Neural cell (in vitro differentiated cells): Measurements from ENCODE around the gene STX18. TPM values are rescaled to one million over a fixed set of nuclear protein-coding genes. Genes with fewer than 3 reads are reported as not detected.

Experiments used
- H2AFZ ChIP-seq: fragments of 200-600, 300-800 bp; sonication (generic), shearing (Covaris generic); 2 replicates; pipeline ENCODE4 v1.6.0; 2014; ENCODE audit warnings: low read depth, mild to moderate bottlenecking, antibody characterized with exemption, low read length, moderate library complexity
- H3F3A ChIP-seq: fragments of 200-600 bp; shearing (Covaris generic); 2 replicates; pipeline ENCODE4 v1.6.1; 2016; ENCODE audit warnings: mild to moderate bottlenecking, moderate library complexity, mixed read lengths, antibody characterized with exemption, low read length; ENCODE audit not compliant: insufficient read depth, poor library complexity, severe bottlenecking
- H3K27ac ChIP-seq: fragments of 200-600, 300-800 bp; sonication (generic), shearing (Covaris generic); 2 replicates; pipeline ENCODE4 v1.5.1; 2014; ENCODE audit warnings: mild to moderate bottlenecking, low read length, moderate library complexity
- H3K27me3 ChIP-seq: fragments of 300-800, 200-600 bp; sonication (generic), shearing (Covaris generic); 2 replicates; pipeline ENCODE4 v1.6.0; 2014; ENCODE audit warnings: mild to moderate bottlenecking, low read depth, low read length, moderate library complexity; ENCODE audit not compliant: insufficient read depth
- H3K36me3 ChIP-seq: fragments of 300-800, 200-600 bp; sonication (generic), shearing (Covaris generic); 2 replicates; pipeline ENCODE4 v1.5.1; 2014; ENCODE audit warnings: mild to moderate bottlenecking, antibody characterized with exemption, low read length, moderate library complexity; ENCODE audit not compliant: insufficient read depth
- H3K4me2 ChIP-seq: fragments of 300-800, 200-600 bp; sonication (generic), shearing (Covaris generic); 2 replicates; pipeline ENCODE4 v1.6.0; 2014; ENCODE audit warnings: mild to moderate bottlenecking, low read length
- H3K4me3 ChIP-seq: fragments of 300-800, 200-600 bp; sonication (generic), shearing (Covaris generic); 2 replicates; pipeline ENCODE4 v1.5.1; 2014; ENCODE audit warnings: mild to moderate bottlenecking, low read length, moderate library complexity
- H3K79me2 ChIP-seq: fragments of 200-600 bp; shearing (Covaris generic); replicated peaks from 2 replicates; pipeline ENCODE4 v1.6.0; 2014; ENCODE audit warnings: mild to moderate bottlenecking, low read length, moderate library complexity; ENCODE audit not compliant: insufficient read depth
- H3K9ac ChIP-seq: fragments of 300-800, 200-600 bp; sonication (generic), shearing (Covaris generic); 2 replicates; pipeline ENCODE4 v1.6.1; 2016; ENCODE audit warnings: mild to moderate bottlenecking, low read length, mixed read lengths
- H3K9me2 ChIP-seq: fragments of 200-600 bp; shearing (Covaris generic); 2 replicates; pipeline ENCODE4 v1.6.1; 2016; ENCODE audit warnings: mild to moderate bottlenecking, low read length, mixed read lengths; ENCODE audit not compliant: insufficient read depth
- H3K9me3 ChIP-seq: fragments of 200-600, 300-800 bp; sonication (generic), shearing (Covaris generic); 2 replicates; pipeline ENCODE4 v1.6.1; 2016; ENCODE audit warnings: mild to moderate bottlenecking, mixed run types, low read length, moderate library complexity, mixed read lengths
- H4K20me1 ChIP-seq: fragments of 200-600 bp; shearing (Covaris generic); 2 replicates; pipeline ENCODE4 v1.6.1; 2016; ENCODE audit warnings: mild to moderate bottlenecking, mixed run types; ENCODE audit not compliant: insufficient read depth
- EZH2 ChIP-seq: fragments of 200-600, 300-800 bp; shearing (Covaris generic), sonication (generic); IDR thresholded peaks from 2 replicates; pipeline ENCODE4 v1.6.1; 2014; ENCODE audit warnings: antibody characterized with exemption, low read length, borderline replicate concordance, mild to moderate bottlenecking; ENCODE audit not compliant: insufficient read depth, poor library complexity, severe bottlenecking
- MXI1 ChIP-seq: fragments of 450-650 bp; conservative IDR thresholded peaks from 2 replicates; pipeline ENCODE4 v1.6.1; 2014; ENCODE audit warnings: antibody characterized with exemption, mild to moderate bottlenecking; ENCODE audit not compliant: poor library complexity, severe bottlenecking
- POLR2AphosphoS5 ChIP-seq: IDR thresholded peaks from 2 replicates; pipeline ENCODE4 v1.6.1; 2012
- RAD21 ChIP-seq: fragments of 450-650 bp; conservative IDR thresholded peaks from 2 replicates; pipeline ENCODE4 v1.6.1; 2014; ENCODE audit warnings: antibody characterized with exemption, mild to moderate bottlenecking, moderate library complexity
- SMC3 ChIP-seq: fragments of 450-650 bp; conservative IDR thresholded peaks from 2 replicates; pipeline ENCODE4 v1.6.1; 2014; ENCODE audit warnings: antibody characterized with exemption, mild to moderate bottlenecking, moderate library complexity; ENCODE audit not compliant: poor library complexity
- TAF1 ChIP-seq: IDR thresholded peaks from 2 replicates; pipeline ENCODE4 v1.6.1; 2012; ENCODE audit warnings: low read depth
- polyA plus RNA-seq: library from polyadenylated mRNA; depleted of rRNA; stranded (reverse); fragments of >200 nt; gene quantifications from 2 replicates; pipeline ENCODE4 v1.2.3, GENCODE V29; 2014
- TF ChIP-seq, protein P1 (sequence below): fragments of 450-650 bp; IDR thresholded peaks from 2 replicates; pipeline ENCODE4 v1.5.1; 2014; ENCODE audit warnings: antibody characterized with exemption, mild to moderate bottlenecking, moderate library complexity; ENCODE audit not compliant: poor library complexity, severe bottlenecking
- TF ChIP-seq, protein P2 (sequence below): IDR thresholded peaks from 2 replicates; pipeline ENCODE4 v1.6.1; 2012; ENCODE audit warnings: borderline replicate concordance

Gene STX18
- polyA plus RNA-seq, 1 donor from 2014 or later: 64.5 TPM

DNA sequence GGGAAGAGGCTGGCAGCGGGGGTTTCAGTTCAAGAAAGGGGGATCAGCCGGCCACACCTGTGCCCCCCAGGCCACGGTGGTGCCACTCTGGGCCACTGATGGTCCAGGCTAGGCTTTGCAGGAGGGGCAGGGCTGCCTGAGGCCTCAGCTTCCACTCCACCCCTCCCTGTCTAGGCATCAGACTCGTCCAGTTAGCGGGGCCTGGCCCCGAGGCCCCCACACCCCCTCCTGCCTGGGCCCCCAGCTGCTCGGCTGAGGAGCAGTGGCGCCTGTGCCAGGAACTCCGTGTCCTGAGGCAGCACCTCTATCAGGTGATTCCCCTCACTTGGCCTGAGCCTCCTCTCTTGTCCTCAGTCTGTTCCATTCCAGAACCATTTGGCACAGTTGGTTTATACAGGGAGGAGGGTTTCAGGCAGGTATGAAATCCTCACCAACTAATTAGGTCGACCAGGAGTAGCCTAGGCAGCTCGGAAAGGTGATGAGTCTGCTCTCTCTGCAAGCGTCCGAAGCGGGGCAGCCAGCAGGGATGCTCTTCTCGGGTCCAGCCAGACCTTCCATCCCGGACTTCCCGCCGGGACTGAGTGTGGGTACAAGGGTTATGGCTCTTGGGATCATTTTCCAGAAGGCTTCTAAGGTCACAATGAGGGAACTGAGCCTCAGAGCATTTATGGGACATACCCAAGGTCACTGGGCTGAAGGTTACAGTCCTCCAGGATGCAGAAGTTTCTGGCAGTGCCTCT, 152.8 kb downstream of the STX18 start:
- Histone ChIP-seq H3F3A (peaks cover 7% of the 10 kb centered on the region), H3K27me3 (no peaks in the 10 kb centered on the region), H3K27ac (no peak overlapping the region), H3K79me2 (peaks cover 66% of the 10 kb centered on the region), H3K4me3 (peak overlapping the region; percentile 97), H3K36me3 (peaks cover 28% of the 10 kb centered on the region), H3K9ac (peak overlapping the region; percentile 97), H4K20me1 (peaks cover 9% of the 10 kb centered on the region), H3K9me2 (no peaks in the 10 kb centered on the region), H3K4me2 (peak overlapping the region; percentile 47), H3K9me3 (no peaks in the 10 kb centered on the region), H2AFZ (no peak overlapping the region)
- TF ChIP-seq MXI1 (no peak), TAF1 (no peak), RAD21 (no peak)

DNA sequence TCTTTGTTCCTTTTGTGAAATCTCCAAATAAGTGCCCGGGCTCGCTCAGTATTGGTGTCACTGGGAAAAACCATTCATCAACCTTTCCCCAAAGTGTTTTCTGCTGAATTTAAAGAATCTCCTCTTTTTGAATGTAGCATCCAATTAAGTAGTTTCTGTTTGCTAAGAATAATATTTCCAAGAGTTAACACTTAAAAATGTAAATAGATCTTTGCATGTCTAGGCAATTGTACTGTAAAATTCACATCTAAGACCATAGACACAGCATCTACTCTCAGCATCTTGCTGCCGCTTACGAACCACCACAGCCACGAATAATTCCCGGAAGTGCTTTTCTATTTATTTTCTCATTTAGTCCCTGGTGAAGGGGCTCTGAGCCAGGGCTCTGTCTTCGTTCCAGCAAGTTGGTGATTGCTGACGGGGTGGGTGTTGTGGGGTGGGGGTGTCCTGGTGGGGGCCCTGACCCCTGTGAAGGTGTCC, 153.5 kb downstream of the STX18 start:
- H3K79me2 ChIP-seq: peaks cover 66% of the 10 kb centered on the region
- peaks cover 4% of the 10 kb centered on the region for H3F3A ChIP-seq
- H3K36me3 ChIP-seq: peaks cover 21% of the 10 kb centered on the region
- peak overlapping the region; percentile 90 for H3K27ac ChIP-seq
- no peaks in the 10 kb centered on the region for H3K9me3 ChIP-seq
- H3K27me3 ChIP-seq: no peaks in the 10 kb centered on the region
- peak overlapping the region; percentile 97 for H3K4me3 ChIP-seq
- H3K4me2 ChIP-seq: peak overlapping the region; percentile 47
- TF ChIP-seq EZH2 (no peak), SMC3 (no peak), MXI1 (no peak), POLR2AphosphoS5 (no peak), RAD21 (no peak), TAF1 (no peak)
- TF ChIP-seq, protein P1, sequence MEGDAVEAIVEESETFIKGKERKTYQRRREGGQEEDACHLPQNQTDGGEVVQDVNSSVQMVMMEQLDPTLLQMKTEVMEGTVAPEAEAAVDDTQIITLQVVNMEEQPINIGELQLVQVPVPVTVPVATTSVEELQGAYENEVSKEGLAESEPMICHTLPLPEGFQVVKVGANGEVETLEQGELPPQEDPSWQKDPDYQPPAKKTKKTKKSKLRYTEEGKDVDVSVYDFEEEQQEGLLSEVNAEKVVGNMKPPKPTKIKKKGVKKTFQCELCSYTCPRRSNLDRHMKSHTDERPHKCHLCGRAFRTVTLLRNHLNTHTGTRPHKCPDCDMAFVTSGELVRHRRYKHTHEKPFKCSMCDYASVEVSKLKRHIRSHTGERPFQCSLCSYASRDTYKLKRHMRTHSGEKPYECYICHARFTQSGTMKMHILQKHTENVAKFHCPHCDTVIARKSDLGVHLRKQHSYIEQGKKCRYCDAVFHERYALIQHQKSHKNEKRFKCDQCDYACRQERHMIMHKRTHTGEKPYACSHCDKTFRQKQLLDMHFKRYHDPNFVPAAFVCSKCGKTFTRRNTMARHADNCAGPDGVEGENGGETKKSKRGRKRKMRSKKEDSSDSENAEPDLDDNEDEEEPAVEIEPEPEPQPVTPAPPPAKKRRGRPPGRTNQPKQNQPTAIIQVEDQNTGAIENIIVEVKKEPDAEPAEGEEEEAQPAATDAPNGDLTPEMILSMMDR: no peak
- TF ChIP-seq, protein P2, sequence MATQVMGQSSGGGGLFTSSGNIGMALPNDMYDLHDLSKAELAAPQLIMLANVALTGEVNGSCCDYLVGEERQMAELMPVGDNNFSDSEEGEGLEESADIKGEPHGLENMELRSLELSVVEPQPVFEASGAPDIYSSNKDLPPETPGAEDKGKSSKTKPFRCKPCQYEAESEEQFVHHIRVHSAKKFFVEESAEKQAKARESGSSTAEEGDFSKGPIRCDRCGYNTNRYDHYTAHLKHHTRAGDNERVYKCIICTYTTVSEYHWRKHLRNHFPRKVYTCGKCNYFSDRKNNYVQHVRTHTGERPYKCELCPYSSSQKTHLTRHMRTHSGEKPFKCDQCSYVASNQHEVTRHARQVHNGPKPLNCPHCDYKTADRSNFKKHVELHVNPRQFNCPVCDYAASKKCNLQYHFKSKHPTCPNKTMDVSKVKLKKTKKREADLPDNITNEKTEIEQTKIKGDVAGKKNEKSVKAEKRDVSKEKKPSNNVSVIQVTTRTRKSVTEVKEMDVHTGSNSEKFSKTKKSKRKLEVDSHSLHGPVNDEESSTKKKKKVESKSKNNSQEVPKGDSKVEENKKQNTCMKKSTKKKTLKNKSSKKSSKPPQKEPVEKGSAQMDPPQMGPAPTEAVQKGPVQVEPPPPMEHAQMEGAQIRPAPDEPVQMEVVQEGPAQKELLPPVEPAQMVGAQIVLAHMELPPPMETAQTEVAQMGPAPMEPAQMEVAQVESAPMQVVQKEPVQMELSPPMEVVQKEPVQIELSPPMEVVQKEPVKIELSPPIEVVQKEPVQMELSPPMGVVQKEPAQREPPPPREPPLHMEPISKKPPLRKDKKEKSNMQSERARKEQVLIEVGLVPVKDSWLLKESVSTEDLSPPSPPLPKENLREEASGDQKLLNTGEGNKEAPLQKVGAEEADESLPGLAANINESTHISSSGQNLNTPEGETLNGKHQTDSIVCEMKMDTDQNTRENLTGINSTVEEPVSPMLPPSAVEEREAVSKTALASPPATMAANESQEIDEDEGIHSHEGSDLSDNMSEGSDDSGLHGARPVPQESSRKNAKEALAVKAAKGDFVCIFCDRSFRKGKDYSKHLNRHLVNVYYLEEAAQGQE: no peak
- peaks cover 9% of the 10 kb centered on the region for H4K20me1 ChIP-seq
- H3K9ac ChIP-seq: peak overlapping the region; percentile 97
- no peaks in the 10 kb centered on the region for H3K9me2 ChIP-seq
- peak overlapping the region; percentile 32 for H2AFZ ChIP-seq
